Endothelial cell of umbilical vein (primary cell): ENCODE measurements around the gene RSRC2. TPM values are rescaled to one million over a fixed set of nuclear protein-coding genes. Genes with fewer than 3 reads are reported as not detected.

ENCODE experiments used
- BruUV-seq: library from RNA; stranded (reverse); fragments of 400-500 nt; replicated peaks from 2 replicates; lab custom pipeline; 2021; lab: Mats Ljungman, UMichigan
- CTCF ChIA-PET: fragments of 300-600, 350-600 bp; sonication (Branson Sonifier 250); formaldehyde crosslinking; loops from one replicate; lab custom pipeline; 2021; ENCODE audit warnings: antibody characterized with exemption, inconsistent platforms; lab: Charles Lee
- POLR2A ChIA-PET: fragments of 300-600, 350-600 bp; sonication (Branson Sonifier 250); formaldehyde crosslinking; loops from one replicate; lab custom pipeline; 2021; ENCODE audit warnings: antibody characterized with exemption, inconsistent platforms; lab: Charles Lee
- DNase-seq: peaks from one replicate; pipeline ENCODE4 v3.0.0-alpha.2; 2011; ENCODE audit warnings: low read depth, low spot score
- FAIRE-seq: peaks from 2 replicates; lab custom pipeline; 2011; peaks lifted over from hg19 to GRCh38; lab: Jason Lieb, UNC
- H2AFZ ChIP-seq: 2 replicates; pipeline ENCODE4 v1.6.0; 2012; ENCODE audit warnings: low read depth, low read length, control low read depth, inconsistent platforms
- H3K27ac ChIP-seq: 2 replicates; pipeline ENCODE4 v1.5.1; 2011; ENCODE audit warnings: low read depth, mild to moderate bottlenecking, control low read depth, low read length, moderate library complexity; ENCODE audit not compliant: insufficient read depth
- H3K27me3 ChIP-seq, 2 experiments: 2 replicates each; pipeline versions ENCODE4 v1.6.0 to v1.6.1; 2011; ENCODE audit warnings: low read length in 2 of 2, mixed read lengths in 1 of 2; ENCODE audit not compliant: control insufficient read depth in 2 of 2, insufficient read depth in 2 of 2
- H3K36me3 ChIP-seq, 2 experiments: 2 replicates in 1 of 2; 3 replicates in 1 of 2; pipeline ENCODE4 v1.5.1; 2011; ENCODE audit warnings: low read length in 2 of 2, mild to moderate bottlenecking in 1 of 2, moderate library complexity in 1 of 2; ENCODE audit not compliant: control insufficient read depth in 2 of 2, insufficient read depth in 2 of 2; ENCODE audit errors: extremely low read depth in 1 of 2
- H3K4me1 ChIP-seq: 3 replicates; pipeline ENCODE4 v1.5.1; 2011; ENCODE audit warnings: mild to moderate bottlenecking, low read length; ENCODE audit not compliant: control insufficient read depth, insufficient read depth; ENCODE audit errors: extremely low read depth
- H3K4me2 ChIP-seq: 2 replicates; pipeline ENCODE4 v1.6.1; 2011; ENCODE audit warnings: low read length, control low read depth, mixed read lengths; ENCODE audit not compliant: insufficient read depth
- H3K4me3 ChIP-seq, 3 experiments: fragments of 200-600 bp in 1 of 3; sonication (generic), shearing (Covaris generic) in 1 of 3; replicated peaks in 1 of 3; 2 replicates each; pipeline ENCODE4 v1.5.1; 2011 to 2016; ENCODE audit warnings: control low read depth in 3 of 3, low read length in 3 of 3, mild to moderate bottlenecking in 2 of 3, inconsistent platforms in 1 of 3, low read depth in 1 of 3, moderate library complexity in 1 of 3; ENCODE audit not compliant: insufficient read depth in 1 of 3
- H3K79me2 ChIP-seq: 2 replicates; pipeline ENCODE4 v1.6.0; 2012; ENCODE audit warnings: low read length, inconsistent platforms; ENCODE audit not compliant: control insufficient read depth, insufficient read depth
- H3K9ac ChIP-seq: replicated peaks from 2 replicates; pipeline ENCODE3; 2011; ENCODE audit warnings: low read length, control low read depth; ENCODE audit not compliant: insufficient read depth; ENCODE audit errors: extremely low read depth
- H3K9me1 ChIP-seq: replicated peaks from 3 replicates; pipeline ENCODE4 v1.6.0; 2011; ENCODE audit warnings: mild to moderate bottlenecking, low read length; ENCODE audit not compliant: control insufficient read depth, insufficient read depth; ENCODE audit errors: extremely low read depth
- H3K9me3 ChIP-seq: replicated peaks from 2 replicates; pipeline ENCODE4 v1.5.1; 2012; ENCODE audit warnings: low read length, inconsistent platforms; ENCODE audit not compliant: control insufficient read depth, insufficient read depth
- H4K20me1 ChIP-seq: replicated peaks from 2 replicates; pipeline ENCODE3; 2011; ENCODE audit warnings: mild to moderate bottlenecking, low read length; ENCODE audit not compliant: control insufficient read depth, insufficient read depth; ENCODE audit errors: extremely low read depth
- EZH2 ChIP-seq: IDR thresholded peaks from 2 replicates; pipeline ENCODE4 v1.6.1; 2012; ENCODE audit warnings: borderline replicate concordance, low read depth, mild to moderate bottlenecking, moderate library complexity, low read length, inconsistent platforms; ENCODE audit not compliant: severe bottlenecking
- FOS ChIP-seq: IDR thresholded peaks from 2 replicates; pipeline ENCODE4 v1.6.1; 2011; ENCODE audit warnings: mild to moderate bottlenecking, low read length, moderate library complexity, borderline replicate concordance; ENCODE audit not compliant: insufficient read depth
- GATA2 ChIP-seq: IDR thresholded peaks from 2 replicates; pipeline ENCODE4 v1.7.0; 2011; ENCODE audit warnings: low read depth, mild to moderate bottlenecking, moderate library complexity, mixed read lengths, low read length; ENCODE audit not compliant: insufficient read length, insufficient read depth
- JUN ChIP-seq: IDR thresholded peaks from 2 replicates; pipeline ENCODE4 v1.6.1; 2011; ENCODE audit warnings: borderline replicate concordance, low read depth; ENCODE audit not compliant: insufficient read length, insufficient read depth
- MYC ChIP-seq: IDR thresholded peaks from one replicate; pipeline ENCODE4 v1.6.1; 2011; ENCODE audit warnings: mild to moderate bottlenecking, low read depth, low read length
- POLR2A ChIP-seq: IDR thresholded peaks from 2 replicates; pipeline ENCODE4 v1.6.1; 2012; ENCODE audit warnings: low read depth, mild to moderate bottlenecking, control low read depth, low read length
- POLR2AphosphoS5 ChIP-seq: IDR thresholded peaks from 2 replicates; pipeline ENCODE4 v1.6.1; 2012; ENCODE audit warnings: low read depth, mild to moderate bottlenecking, control low read depth, low read length, moderate library complexity; ENCODE audit not compliant: insufficient read depth
- dilution Hi-C: fragments of 300-500 bp; cut with MboI; formaldehyde crosslinking; loops from one replicate; pipeline ENCODE4 v1.15.0; 2019; ENCODE audit warnings: low sequenced_read_pairs; ENCODE audit not compliant: extremely low pct_ligation_motif_present
- intact Hi-C: fragments of 100-400 bp; cut with micrococcal nuclease; formaldehyde crosslinking; loops from one replicate; pipeline ENCODE4 v1.10.0; 2022
- polyA plus RNA-seq, 4 experiments: library from polyadenylated mRNA; depleted of rRNA in 3 of 4; stranded (reverse) in 3 of 4; unstranded in 1 of 4; fragments of >200 nt; gene quantifications; 2 replicates each; pipeline versions ENCODE4 v1.2.1 to v1.2.3, GENCODE V29; 2011 to 2012; ENCODE audit warnings: missing spikeins in 1 of 4
- total RNA-seq: library from RNA; stranded (reverse); gene quantifications from 2 replicates; pipeline ENCODE4 v1.2.3, GENCODE V29; 2021
- TF ChIP-seq, protein P1 (sequence below): IDR thresholded peaks from 2 replicates; pipeline ENCODE4 v1.6.1; 2011; ENCODE audit not compliant: insufficient read depth, insufficient read length
- TF ChIP-seq, protein P2 (sequence below), 2 donors: IDR thresholded peaks; 1 replicate in 1 of 2; 2 replicates in 1 of 2; pipeline ENCODE4 v1.5.1; 2011; ENCODE audit warnings: low read length in 2 of 2, mild to moderate bottlenecking in 2 of 2, moderate library complexity in 2 of 2, control low read depth in 1 of 2, inconsistent platforms in 1 of 2, low read depth in 1 of 2; ENCODE audit not compliant: insufficient read depth in 1 of 2; ENCODE audit errors: extremely low read depth in 1 of 2

The RSRC2 gene
- total and polyA plus RNA-seq, 2 donors (not counting 3 experiments of a cell fraction or from before 2014, with no cell fraction given): 17.6 to 81.1 TPM

DNA sequence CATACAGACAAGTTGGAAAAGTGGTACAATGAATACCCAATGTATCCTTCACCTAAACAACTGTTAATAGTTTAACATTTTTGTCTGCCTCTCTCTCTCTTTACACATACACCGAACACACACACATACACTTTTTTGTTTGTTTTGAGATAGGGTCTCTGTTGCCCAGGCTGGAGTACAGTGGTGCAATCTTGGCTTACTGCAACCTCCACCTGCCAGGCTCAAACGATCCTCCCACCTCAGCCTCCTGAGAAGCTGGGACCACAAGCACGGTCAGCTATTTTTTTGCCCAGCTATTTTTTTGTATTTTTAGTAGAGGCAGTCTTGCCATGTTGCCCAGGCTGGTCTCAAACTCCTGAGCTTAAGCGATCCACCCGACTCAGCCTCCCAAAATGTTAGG is 42.8 kb downstream of the RSRC2 start:
- no peaks in the 10 kb centered on the region for H3K79me2 ChIP-seq

More for the DNA sequence above, 42.8 kb downstream of the RSRC2 start:
- Histone ChIP-seq H2AFZ (no peak overlapping the region), H3K4me1 (no peaks in the 10 kb centered on the region), H3K4me2 (no peak overlapping the region), H3K27me3 (no peaks in the 10 kb centered on the region), H3K4me3 (no peak overlapping the region), H3K9me3 (no peaks in the 10 kb centered on the region), H3K9me1 (no peaks in the 10 kb centered on the region), H3K9ac (no peak overlapping the region), H3K36me3 (peaks cover 10 to 24% of the 10 kb centered on the region in 2 experiments), H3K27ac (no peak overlapping the region), H4K20me1 (no peaks in the 10 kb centered on the region)
- dilution Hi-C loops: no loop called here
- CTCF ChIA-PET: interaction anchor here (0.9 to 1.5 kb wide), 3 partner anchors 13 to 128 kb away, joined by 3 to 6 read pairs (median 4); no protein-coding TSS in a partner anchor
- no TSS peak for BruUV-seq
- TF ChIP-seq POLR2A: no peak
- TF ChIP-seq JUN: no peak
- no peak for TF ChIP-seq EZH2
- TF ChIP-seq FOS: no peak
- no peak for TF ChIP-seq POLR2AphosphoS5
- no peak for TF ChIP-seq GATA2
- TF ChIP-seq MYC: no peak
- TF ChIP-seq, protein P1, sequence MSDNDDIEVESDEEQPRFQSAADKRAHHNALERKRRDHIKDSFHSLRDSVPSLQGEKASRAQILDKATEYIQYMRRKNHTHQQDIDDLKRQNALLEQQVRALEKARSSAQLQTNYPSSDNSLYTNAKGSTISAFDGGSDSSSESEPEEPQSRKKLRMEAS: no peak
- TF ChIP-seq, protein P2, sequence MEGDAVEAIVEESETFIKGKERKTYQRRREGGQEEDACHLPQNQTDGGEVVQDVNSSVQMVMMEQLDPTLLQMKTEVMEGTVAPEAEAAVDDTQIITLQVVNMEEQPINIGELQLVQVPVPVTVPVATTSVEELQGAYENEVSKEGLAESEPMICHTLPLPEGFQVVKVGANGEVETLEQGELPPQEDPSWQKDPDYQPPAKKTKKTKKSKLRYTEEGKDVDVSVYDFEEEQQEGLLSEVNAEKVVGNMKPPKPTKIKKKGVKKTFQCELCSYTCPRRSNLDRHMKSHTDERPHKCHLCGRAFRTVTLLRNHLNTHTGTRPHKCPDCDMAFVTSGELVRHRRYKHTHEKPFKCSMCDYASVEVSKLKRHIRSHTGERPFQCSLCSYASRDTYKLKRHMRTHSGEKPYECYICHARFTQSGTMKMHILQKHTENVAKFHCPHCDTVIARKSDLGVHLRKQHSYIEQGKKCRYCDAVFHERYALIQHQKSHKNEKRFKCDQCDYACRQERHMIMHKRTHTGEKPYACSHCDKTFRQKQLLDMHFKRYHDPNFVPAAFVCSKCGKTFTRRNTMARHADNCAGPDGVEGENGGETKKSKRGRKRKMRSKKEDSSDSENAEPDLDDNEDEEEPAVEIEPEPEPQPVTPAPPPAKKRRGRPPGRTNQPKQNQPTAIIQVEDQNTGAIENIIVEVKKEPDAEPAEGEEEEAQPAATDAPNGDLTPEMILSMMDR (IDR thresholded peaks at IDR 0.05; ENCODE audit: extremely low read depth in 1 of 2, insufficient read depth in 1 of 2, low read depth in 1 of 2, low read length in 2 of 2): no peak
- DNase-seq: no peak
- FAIRE-seq: no peak
- POLR2A ChIA-PET: no interaction called here
- intact Hi-C loops: no loop called here
